ENCODE results near the gene AGBL1. TPM values are rescaled to one million over a fixed set of nuclear protein-coding genes. Genes with fewer than 3 reads are reported as not detected.

AGBL1 gene
- total RNA-seq, 6 experiments from 2014 or later, result not detected

- no peak overlapping the region for H3K27ac Mint-ChIP-seq
- H3K4me3 Mint-ChIP-seq, result no peak overlapping the region
- H3K36me3 Mint-ChIP-seq (ENCODE audit: low read depth), result no peaks in the 10 kb centered on the region
- no peak for DNase-seq
- peaks cover 2% of the 10 kb centered on the region; the same call in 1 of the 2 replicates for H3K27me3 Mint-ChIP-seq (ENCODE audit: insufficient read depth)
- H3K9me3 Mint-ChIP-seq, result peaks cover 56% of the 10 kb centered on the region
- TF ChIP-seq CTCF (IDR thresholded peaks at IDR 0.05), result no peak
- H3K4me1 Mint-ChIP-seq (ENCODE audit: low read depth), result no peaks in the 10 kb centered on the region
Measured at GRCh38 chr15:86229936-86230335, 150.3 kb downstream of the AGBL1 start.

- no peak overlapping the region for H3K27ac Mint-ChIP-seq
- no peaks in the 10 kb centered on the region for H3K4me1 Mint-ChIP-seq (ENCODE audit: low read depth)
- H3K36me3 Mint-ChIP-seq (ENCODE audit: low read depth), result no peaks in the 10 kb centered on the region
- peak; percentile 26; the same call in 1 of the 2 replicates for TF ChIP-seq CTCF (IDR thresholded peaks at IDR 0.05)
- no peaks in the 10 kb centered on the region; the same call in 1 of the 2 replicates for H3K27me3 Mint-ChIP-seq (ENCODE audit: insufficient read depth)
- DNase-seq, result no peak
- peaks cover 62% of the 10 kb centered on the region for H3K9me3 Mint-ChIP-seq
- H3K4me3 Mint-ChIP-seq, result no peak overlapping the region
Measured at GRCh38 chr15:86231864-86232721, 152.4 kb downstream of the AGBL1 start.

- Mint-ChIP-seq H3K4me3 (no peak overlapping the region), H3K4me1 (ENCODE audit: low read depth) (no peaks in the 10 kb centered on the region), H3K36me3 (ENCODE audit: low read depth) (no peaks in the 10 kb centered on the region), H3K27ac (no peak overlapping the region), H3K27me3 (ENCODE audit: insufficient read depth) (no peaks in the 10 kb centered on the region; the same call in none of the 2 replicates), H3K9me3 (peaks cover 59% of the 10 kb centered on the region)
- no peak for TF ChIP-seq CTCF (IDR thresholded peaks at IDR 0.05)
- DNase-seq, result no peak
Measured at GRCh38 chr15:86235667-86236066, 156.0 kb downstream of the AGBL1 start.

- peaks cover 63% of the 10 kb centered on the region for H3K9me3 Mint-ChIP-seq
- no peak overlapping the region for H3K4me3 Mint-ChIP-seq
- DNase-seq, result no peak
- H3K27ac Mint-ChIP-seq, result no peak overlapping the region
- H3K36me3 Mint-ChIP-seq (ENCODE audit: low read depth), result no peaks in the 10 kb centered on the region
- H3K27me3 Mint-ChIP-seq (ENCODE audit: insufficient read depth), result no peaks in the 10 kb centered on the region; the same call in none of the 2 replicates
- H3K4me1 Mint-ChIP-seq (ENCODE audit: low read depth), result no peaks in the 10 kb centered on the region
- TF ChIP-seq CTCF (IDR thresholded peaks at IDR 0.05), result no peak
Measured at GRCh38 chr15:86236356-86237110, 156.9 kb downstream of the AGBL1 start.

GRCh38 chr15:86237111-86237500, 157.4 kb downstream of the AGBL1 start:
- Mint-ChIP-seq H3K36me3 (ENCODE audit: low read depth) (no peaks in the 10 kb centered on the region), H3K4me3 (no peak overlapping the region), H3K9me3 (peaks cover 63% of the 10 kb centered on the region), H3K27ac (no peak overlapping the region), H3K27me3 (ENCODE audit: insufficient read depth) (no peaks in the 10 kb centered on the region; the same call in none of the 2 replicates), H3K4me1 (ENCODE audit: low read depth) (no peaks in the 10 kb centered on the region)
- no peak for DNase-seq
- TF ChIP-seq CTCF (IDR thresholded peaks at IDR 0.05), result no peak

Measured in HFFc6 (cell line).